CD4-positive, alpha-beta T cell treated with Interleukin-17A for 4 hours (primary cell): ENCODE results near the gene FGD2.

Experiments used
- DNase-seq: peaks from one replicate; pipeline ENCODE4 v3.0.0-alpha.2; 2020; ENCODE audit warnings: mixed read lengths

The FGD2 gene

DNA sequence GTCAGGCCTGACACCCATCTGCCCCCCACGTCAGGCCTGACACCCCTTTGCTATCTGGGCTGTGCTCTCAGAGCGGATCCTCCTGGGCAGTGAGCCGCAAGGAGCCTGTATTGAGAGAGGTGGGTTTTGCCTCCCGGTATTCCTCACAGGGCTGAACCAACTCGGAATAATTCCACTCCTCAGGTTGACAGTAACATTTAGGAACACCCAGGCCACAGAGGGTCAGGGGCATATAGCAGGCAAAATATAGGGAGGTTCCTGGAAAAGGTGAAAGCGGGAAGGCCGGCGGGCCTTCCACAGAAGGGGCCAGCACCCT is 6.8 kb upstream of the FGD2 start:
- no peak for DNase-seq

- no peak for DNase-seq
Observed at GRCh38 chr6:36999061-36999750, 6.2 kb upstream of the FGD2 start.

- no peak for DNase-seq
Observed at GRCh38 chr6:36999751-37000125, 5.7 kb upstream of the FGD2 start.

GRCh38 chr6:37004044-37004980 is 1.1 kb upstream of the FGD2 start:
- no peak for DNase-seq

- no peak for DNase-seq
Observed at GRCh38 chr6:37005827-37006567, 542 bp downstream of the FGD2 start.

DNA sequence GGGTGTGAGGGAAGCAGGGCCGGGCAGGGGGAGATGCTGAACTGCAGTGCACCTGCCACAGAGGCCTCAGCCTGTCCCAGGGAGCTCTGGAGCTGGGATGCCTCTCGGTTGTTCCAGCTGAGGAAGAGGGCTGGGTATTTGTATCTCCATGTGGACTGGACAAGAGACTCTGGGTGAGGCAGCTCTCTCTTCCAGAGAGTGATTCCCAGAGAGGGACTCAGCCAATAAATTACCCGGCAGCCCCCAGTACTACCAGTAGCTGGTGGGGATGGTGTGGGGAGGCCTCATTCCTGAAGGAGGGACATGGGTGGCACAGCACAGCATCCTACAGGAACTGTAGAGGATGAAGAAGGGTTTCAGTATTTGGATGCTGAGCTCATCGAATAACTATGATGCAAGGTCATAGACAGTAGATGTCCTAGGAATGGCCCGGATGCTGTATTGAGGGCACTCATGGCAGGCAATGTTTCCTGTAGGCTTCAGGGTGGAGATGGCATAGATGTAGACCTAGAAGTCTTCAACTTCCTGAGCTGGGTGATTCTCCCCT is 1.4 kb downstream of the FGD2 start:
- no peak for DNase-seq

DNA sequence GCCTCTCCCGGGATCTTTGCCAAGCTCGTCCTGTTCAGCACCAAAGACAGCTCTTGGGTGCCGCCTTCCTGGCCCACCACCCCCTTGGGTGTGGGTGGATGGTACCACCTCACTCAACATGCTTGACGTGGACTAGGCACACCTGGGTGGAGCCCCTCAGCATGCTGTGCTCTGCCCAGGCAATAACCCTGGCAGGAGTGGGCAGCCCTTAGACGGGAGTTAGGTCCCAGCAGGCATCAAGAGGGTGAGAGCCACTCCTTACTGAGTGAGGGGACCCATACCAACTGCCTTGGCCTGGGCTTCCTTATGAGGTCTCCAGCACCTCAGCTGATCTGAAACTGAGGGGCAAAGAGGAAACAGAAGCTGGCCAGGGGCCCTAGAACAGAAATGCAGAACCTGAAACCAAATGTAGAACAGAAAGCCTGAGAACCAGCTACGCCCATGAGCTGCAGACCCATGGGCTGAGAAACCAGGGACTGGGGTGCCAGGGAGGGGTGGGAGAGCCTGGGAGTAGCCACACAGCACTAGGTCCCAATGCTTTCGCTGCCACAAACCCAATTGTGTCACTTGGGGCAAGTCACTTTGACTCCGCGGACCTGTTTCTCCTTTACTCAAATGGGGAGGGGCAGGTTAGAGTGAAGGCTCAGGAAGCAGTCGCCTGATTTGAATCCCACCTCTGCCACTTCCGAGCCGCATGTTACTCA is 2.0 kb downstream of the FGD2 start:
- DNase-seq, result no peak

GRCh38 chr6:37008484-37009465 is 3.3 kb downstream of the FGD2 start:
- DNase-seq, result no peak

DNA sequence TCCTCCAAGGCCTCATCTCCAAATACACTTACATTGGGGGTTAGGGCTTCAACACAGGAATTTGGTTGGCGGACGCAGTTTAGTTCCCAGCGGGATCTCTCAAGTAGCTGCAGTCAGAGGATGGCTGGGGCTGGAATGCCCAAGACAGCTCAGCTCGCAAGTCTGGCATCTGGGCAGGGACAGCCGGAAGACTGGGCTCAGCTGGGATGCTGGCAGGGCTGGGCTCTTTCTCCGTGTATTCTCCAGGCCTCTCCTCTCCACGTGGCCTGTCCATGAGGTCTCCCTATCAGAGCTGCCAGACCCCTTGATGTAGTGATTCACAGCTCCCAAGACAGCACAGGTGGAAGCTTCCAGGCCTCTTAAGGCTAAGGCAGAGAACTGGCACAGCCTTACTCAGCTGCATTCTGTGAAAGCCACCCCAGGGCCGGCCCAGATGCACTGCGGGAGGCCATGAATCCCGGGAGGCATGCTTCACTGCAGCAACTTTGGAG is 5.0 kb downstream of the FGD2 start:
- no peak for DNase-seq

GRCh38 chr6:37011656-37012378 is 6.4 kb downstream of the FGD2 start:
- no peak for DNase-seq

- no peak for DNase-seq
Observed at GRCh38 chr6:37013516-37014491, 8.3 kb downstream of the FGD2 start.

GRCh38 chr6:37014667-37015066 is 9.2 kb downstream of the FGD2 start:
- DNase-seq, result no peak

DNA sequence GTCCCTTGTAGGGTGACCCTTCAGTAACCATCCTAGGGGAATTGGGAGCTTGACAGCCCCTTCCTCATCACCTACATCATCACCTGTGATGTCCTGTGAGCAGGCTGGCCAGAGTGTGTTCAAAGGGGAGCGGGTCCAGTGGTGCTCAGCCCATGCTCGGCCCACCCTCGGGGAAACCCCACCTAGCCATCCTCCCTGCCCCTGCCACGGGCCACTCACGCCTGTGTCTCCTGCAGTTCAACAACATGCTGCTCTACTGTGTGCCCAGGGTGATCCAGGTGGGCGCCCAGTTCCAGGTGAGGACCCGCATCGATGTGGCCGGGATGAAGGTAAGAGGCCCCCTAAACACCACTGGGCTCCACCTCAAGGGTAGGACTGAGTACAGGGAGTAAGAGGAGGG is 10.1 kb downstream of the FGD2 start:
- DNase-seq, result no peak

DNA sequence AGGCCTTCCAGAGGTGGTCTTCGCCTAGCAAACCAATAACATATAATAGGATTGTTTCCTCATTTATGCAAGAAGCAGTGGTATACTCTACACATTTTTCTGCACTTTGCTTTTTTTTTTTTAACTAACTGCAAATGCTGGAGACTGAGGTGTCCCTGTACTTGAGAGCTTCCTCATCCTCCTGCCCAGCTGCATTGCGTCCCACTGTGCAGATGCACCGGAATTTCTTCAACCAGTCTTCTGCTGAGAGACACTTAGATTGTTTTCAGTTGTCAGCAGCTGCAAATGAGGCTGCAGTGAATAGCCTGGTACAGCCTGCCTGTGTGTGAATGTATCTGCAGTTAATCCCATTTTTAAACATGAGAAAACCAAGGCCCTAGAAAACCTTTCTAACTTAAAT is 11.5 kb downstream of the FGD2 start:
- DNase-seq, result no peak

GRCh38 chr6:37017606-37018197 is 12.2 kb downstream of the FGD2 start:
- DNase-seq, result no peak

DNA sequence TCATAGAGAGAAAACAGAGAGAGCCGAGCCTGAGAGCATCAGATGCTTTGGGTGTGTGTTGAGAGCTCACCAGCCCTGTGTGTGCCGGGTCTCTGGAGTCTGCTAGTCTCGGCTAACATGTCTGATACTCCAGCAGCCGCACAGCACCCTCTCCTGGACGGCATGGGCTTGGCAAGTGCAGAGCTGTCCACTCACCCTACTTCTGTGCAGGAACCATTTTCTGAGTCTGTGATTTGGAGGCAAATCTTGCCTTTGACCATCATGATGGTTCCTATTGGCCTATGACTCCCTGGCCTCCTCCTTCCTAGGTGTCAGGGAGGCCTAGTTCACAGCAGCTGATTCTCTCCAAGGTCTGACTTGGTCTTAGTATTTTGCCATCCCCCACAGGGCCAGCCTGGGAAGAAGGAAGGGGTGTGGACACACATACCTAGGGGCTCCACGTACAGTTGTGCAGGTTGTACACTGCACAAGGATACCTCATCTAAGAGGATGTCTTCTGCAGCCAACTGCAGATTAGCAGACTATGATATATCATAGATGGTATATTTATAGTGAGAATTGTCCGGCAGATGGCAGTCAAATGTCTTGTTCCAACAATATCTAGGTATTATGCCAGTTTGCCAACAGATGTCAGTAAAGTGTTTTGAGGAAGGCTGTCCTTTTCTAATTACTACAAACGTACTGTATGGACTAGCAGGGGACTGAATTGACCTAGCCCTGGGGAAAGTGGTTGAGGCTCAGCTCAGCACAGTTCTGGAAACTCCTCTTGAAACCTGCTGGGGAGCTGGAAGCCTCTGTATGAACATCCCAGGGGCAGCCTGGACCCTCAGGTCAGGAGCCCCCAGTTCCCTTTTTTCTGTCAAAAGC is 13.0 kb downstream of the FGD2 start:
- DNase-seq, result peak; percentile 92

DNA sequence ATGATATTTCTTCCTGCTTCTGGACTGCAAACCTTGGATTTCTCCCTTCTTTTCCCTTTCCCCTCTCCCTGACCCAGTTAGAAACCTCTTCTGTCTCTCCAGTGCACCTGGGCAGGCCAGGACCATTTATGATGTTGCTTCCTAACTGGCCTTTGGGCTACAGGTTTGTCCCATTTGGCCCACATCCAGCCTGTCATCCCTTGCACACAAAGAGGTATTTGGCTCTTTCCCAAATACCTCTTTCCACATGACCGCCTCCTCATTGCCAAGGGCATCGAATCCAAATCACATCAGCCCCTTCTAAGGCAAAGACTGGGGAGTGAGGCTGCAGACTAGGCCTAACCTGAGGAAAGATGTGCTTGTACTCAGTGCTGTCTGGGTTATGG is 13.6 kb downstream of the FGD2 start:
- no peak for DNase-seq

DNA sequence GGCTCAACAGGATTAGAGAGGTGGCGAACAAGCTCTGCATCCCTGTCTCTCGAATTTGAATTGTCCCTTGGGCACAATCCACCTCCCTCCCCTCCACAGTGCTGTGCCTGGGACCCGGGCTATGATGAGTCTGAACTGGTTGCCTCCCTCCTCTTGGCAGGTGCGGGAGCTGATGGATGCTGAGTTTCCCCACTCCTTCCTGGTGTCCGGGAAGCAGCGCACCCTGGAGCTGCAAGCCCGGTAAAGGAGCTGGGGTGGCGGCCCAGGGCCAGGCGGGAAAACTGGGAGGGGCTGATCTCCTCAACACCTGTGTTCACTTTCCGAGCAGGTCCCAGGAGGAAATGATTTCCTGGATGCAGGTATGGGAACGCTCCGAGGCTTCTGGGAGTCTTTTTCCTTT is 14.9 kb downstream of the FGD2 start:
- no peak for DNase-seq
